K562 (cell line): Measurements from ENCODE around the gene CHD1L. TPM values are rescaled to one million over a fixed set of nuclear protein-coding genes. Genes with fewer than 3 reads are reported as not detected.

Experiments
- RBM34 ChIP-seq: fragments of 200-400 bp; formaldehyde crosslinking; IDR thresholded peaks from 2 replicates; pipeline ENCODE4 v1.6.1; 2018; ENCODE audit warnings: low read length, borderline replicate concordance; ENCODE audit not compliant: insufficient read depth
- RERE ChIP-seq: sonication (generic); formaldehyde crosslinking; IDR thresholded peaks from 2 replicates; pipeline ENCODE4 v1.8.0; 2023; ENCODE audit warnings: missing genetic modification reagents, mild to moderate bottlenecking, borderline replicate concordance
- ZBTB26 ChIP-seq: fragments of 450-650 bp; formaldehyde crosslinking; IDR thresholded peaks from 2 replicates; pipeline ENCODE4 v1.4.0; 2022; ENCODE audit warnings: missing genetic modification characterization
- ZBTB8A ChIP-seq: fragments of 450-650 bp; IDR thresholded peaks from 2 replicates; pipeline ENCODE4 v1.6.1; 2018; ENCODE audit warnings: mild to moderate bottlenecking, moderate library complexity; ENCODE audit not compliant: partially characterized antibody
- ZNF316 ChIP-seq: fragments of 450-650 bp; IDR thresholded peaks from 2 replicates; pipeline ENCODE4 v1.6.1; 2016
- ZNF583 ChIP-seq: fragments of 250-450 bp; sonication (Bioruptor Pico); IDR thresholded peaks from 2 replicates; pipeline ENCODE4 v1.4.0; 2020
- ZNF592 ChIP-seq: fragments of 450-650 bp; IDR thresholded peaks from 2 replicates; pipeline ENCODE4 v1.6.1; 2017; ENCODE audit warnings: antibody characterized with exemption, mild to moderate bottlenecking
- polyA plus RNA-seq, 8 experiments: library from polyadenylated mRNA; depleted of rRNA in 4 of 8; stranded (reverse) in 5 of 8; unstranded in 3 of 8; fragments of >200 nt; fragmentation: Nextera tagmentation in 2 of 8; fragmentation: Illumina TruSeq in 1 of 8; extraction: Ambion mirVana in 2 of 8; extraction: Trizol in 1 of 8; gene quantifications; 2 replicates each; pipeline versions ENCODE4 v1.2.1 to v1.2.3, GENCODE V29; 2011 to 2014; ENCODE audit warnings: inconsistent platforms in 1 of 8, missing spikeins in 1 of 8
- total RNA-seq, 7 experiments: library from RNA; depleted of rRNA in 6 of 7; stranded (reverse); fragments of >200 nt in 6 of 7; fragmentation: Illumina TruSeq in 2 of 7; extraction: Trizol in 2 of 7; gene quantifications; 2 replicates each; pipeline versions ENCODE4 v1.2.1 to v1.2.3, GENCODE V29; 2011 to 2021; ENCODE audit warnings: low replicate concordance in 1 of 7
- TF ChIP-seq, protein P1 (sequence below): sonication (generic); formaldehyde crosslinking; IDR thresholded peaks from 2 replicates; pipeline ENCODE4 v1.8.0; 2023; ENCODE audit warnings: mild to moderate bottlenecking, missing genetic modification reagents

CHD1L gene
- total and polyA plus RNA-seq, 9 of the 15 experiments (the other 6 are each of a cell fraction or from before 2014, with no cell fraction given), result 25.0 to 93.3 (median 59.1) TPM

DNA sequence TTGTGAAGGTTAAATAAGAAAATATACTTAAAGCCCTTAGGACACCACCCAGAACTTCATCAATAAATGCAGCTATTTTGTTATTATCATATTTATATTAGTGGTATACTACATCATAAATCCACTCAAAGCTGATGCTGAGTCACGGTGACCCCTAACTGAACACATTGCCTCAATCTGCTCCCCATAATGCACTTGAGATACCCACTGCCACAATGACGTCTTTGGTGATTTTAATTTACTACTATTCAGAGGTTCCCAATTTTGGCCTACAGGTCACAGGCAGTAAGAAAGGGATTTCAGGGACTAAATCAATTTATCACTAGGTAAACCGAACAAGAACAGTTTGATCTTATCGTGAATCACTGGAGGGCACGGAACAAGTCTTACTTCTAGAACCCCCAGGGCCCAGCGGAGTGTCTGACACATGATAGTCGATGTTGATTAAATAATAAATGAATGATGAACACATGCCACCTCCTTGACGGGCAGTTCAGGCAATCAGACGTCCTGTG is 493 bp upstream of the CHD1L start (continued):
- TF ChIP-seq RERE (CRISPR knock-in tag) (no peak), ZNF583 (CRISPR knock-in tag) (0 out of 2 replicates have a peak, but pooled peaks have one; percentile 42), ZBTB26 (CRISPR knock-in tag) (no peak; the same call in 1 of the 2 replicates), ZNF592 (peak; percentile 59; the same call in 1 of the 2 replicates), ZBTB8A (no peak), ZNF316 (0 out of 2 replicates have a peak, but pooled peaks have one; percentile 11), RBM34 (no peak)
- TF ChIP-seq, protein P1, sequence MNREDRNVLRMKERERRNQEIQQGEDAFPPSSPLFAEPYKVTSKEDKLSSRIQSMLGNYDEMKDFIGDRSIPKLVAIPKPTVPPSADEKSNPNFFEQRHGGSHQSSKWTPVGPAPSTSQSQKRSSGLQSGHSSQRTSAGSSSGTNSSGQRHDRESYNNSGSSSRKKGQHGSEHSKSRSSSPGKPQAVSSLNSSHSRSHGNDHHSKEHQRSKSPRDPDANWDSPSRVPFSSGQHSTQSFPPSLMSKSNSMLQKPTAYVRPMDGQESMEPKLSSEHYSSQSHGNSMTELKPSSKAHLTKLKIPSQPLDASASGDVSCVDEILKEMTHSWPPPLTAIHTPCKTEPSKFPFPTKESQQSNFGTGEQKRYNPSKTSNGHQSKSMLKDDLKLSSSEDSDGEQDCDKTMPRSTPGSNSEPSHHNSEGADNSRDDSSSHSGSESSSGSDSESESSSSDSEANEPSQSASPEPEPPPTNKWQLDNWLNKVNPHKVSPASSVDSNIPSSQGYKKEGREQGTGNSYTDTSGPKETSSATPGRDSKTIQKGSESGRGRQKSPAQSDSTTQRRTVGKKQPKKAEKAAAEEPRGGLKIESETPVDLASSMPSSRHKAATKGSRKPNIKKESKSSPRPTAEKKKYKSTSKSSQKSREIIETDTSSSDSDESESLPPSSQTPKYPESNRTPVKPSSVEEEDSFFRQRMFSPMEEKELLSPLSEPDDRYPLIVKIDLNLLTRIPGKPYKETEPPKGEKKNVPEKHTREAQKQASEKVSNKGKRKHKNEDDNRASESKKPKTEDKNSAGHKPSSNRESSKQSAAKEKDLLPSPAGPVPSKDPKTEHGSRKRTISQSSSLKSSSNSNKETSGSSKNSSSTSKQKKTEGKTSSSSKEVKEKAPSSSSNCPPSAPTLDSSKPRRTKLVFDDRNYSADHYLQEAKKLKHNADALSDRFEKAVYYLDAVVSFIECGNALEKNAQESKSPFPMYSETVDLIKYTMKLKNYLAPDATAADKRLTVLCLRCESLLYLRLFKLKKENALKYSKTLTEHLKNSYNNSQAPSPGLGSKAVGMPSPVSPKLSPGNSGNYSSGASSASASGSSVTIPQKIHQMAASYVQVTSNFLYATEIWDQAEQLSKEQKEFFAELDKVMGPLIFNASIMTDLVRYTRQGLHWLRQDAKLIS (CRISPR knock-in tag), result no peak
